B cell (primary cell): ENCODE results near the gene TECR. TPM values are rescaled to one million over a fixed set of nuclear protein-coding genes. Genes with fewer than 3 reads are reported as not detected.

ENCODE experiments used
- ATAC-seq: fragments of 200-7000 bp; cut with Tn5 transposase; one replicate; pipeline ENCODE4 v1.10.0; 2021; ENCODE audit warnings: low read depth, mild to moderate bottlenecking, moderate number of reproducible peaks, moderate library complexity
- CTCF ChIA-PET: fragments of 350-600 bp; sonication (Branson Sonifier 250); formaldehyde crosslinking; loops from one replicate; lab custom pipeline; 2021; ENCODE audit warnings: antibody characterized with exemption, inconsistent platforms; lab: Charles Lee
- POLR2A ChIA-PET: fragments of 350-600 bp; sonication (Branson Sonifier 250); formaldehyde crosslinking; loops from one replicate; lab custom pipeline; 2021; ENCODE audit warnings: antibody characterized with exemption; lab: Charles Lee
- DNase-seq: peaks from one replicate; pipeline ENCODE4 v3.0.0; 2013
- H2AFZ ChIP-seq: 2 replicates; pipeline ENCODE4 v1.6.1; 2012; ENCODE audit warnings: mild to moderate bottlenecking, low read depth, low read length; ENCODE audit not compliant: insufficient read depth, poor library complexity, severe bottlenecking
- H3K27ac ChIP-seq, 2 donors: 1 replicate in 1 of 2; 2 replicates in 1 of 2; pipeline ENCODE4 v1.5.1; 2012 to 2013; ENCODE audit warnings: low read length in 2 of 2, mild to moderate bottlenecking in 2 of 2, moderate library complexity in 1 of 2
- H3K27me3 ChIP-seq, 4 experiments: fragments of 200-600 bp in 1 of 4; sonication (generic) in 1 of 4; replicated peaks in 1 of 4; 1 replicate in 2 of 4; 2 replicates in 2 of 4; pipeline versions ENCODE4 v1.6.1 to v1.7.0; 2013 to 2016; ENCODE audit warnings: low read length in 3 of 4, mild to moderate bottlenecking in 2 of 4, mixed read lengths in 1 of 4, moderate library complexity in 1 of 4; ENCODE audit not compliant: insufficient read depth in 4 of 4, control insufficient read depth in 3 of 4; ENCODE audit errors: control extremely low read depth in 1 of 4
- H3K36me3 ChIP-seq, 2 experiments: replicated peaks in 1 of 2; 1 replicate in 1 of 2; 2 replicates in 1 of 2; pipeline versions ENCODE4 v1.6.1 to v1.7.1; 2013; ENCODE audit warnings: low read length in 1 of 2; ENCODE audit not compliant: insufficient read depth in 2 of 2, control insufficient read depth in 1 of 2; ENCODE audit errors: control extremely low read depth in 1 of 2, extremely low read depth in 1 of 2
- H3K4me1 ChIP-seq, 2 donors: fragments of 200-600 bp in 1 of 2; sonication (generic) in 1 of 2; 1 replicate in 1 of 2; 2 replicates in 1 of 2; pipeline versions ENCODE4 v1.5.1 to v1.6.1; 2013 to 2017; ENCODE audit warnings: low read length in 2 of 2; ENCODE audit not compliant: control insufficient read depth in 2 of 2, insufficient read depth in 2 of 2
- H3K4me2 ChIP-seq: replicated peaks from 2 replicates; pipeline ENCODE3; 2012; ENCODE audit warnings: mild to moderate bottlenecking, low read depth, low read length; ENCODE audit not compliant: poor library complexity, severe bottlenecking
- H3K4me3 ChIP-seq, 5 experiments: fragments of 200-600 bp in 1 of 5; sonication (generic) in 1 of 5; 1 replicate in 3 of 5; 2 replicates in 2 of 5; pipeline versions ENCODE4 v1.5.1 to v1.7.0; 2011 to 2016; ENCODE audit warnings: low read length in 4 of 5, mild to moderate bottlenecking in 4 of 5, low read depth in 2 of 5, control low read depth in 1 of 5, moderate library complexity in 1 of 5; ENCODE audit not compliant: insufficient read depth in 1 of 5; ENCODE audit errors: control extremely low read depth in 1 of 5, extremely low read depth in 1 of 5
- H3K79me2 ChIP-seq: fragments of 200-600 bp; sonication (generic); one replicate; pipeline ENCODE4 v1.6.0; 2016; ENCODE audit warnings: low read length; ENCODE audit not compliant: control insufficient read depth, insufficient read depth
- H3K9ac ChIP-seq: fragments of 200-600 bp; sonication (generic); 2 replicates; pipeline ENCODE4 v1.6.1; 2017; ENCODE audit warnings: mild to moderate bottlenecking, low read length, moderate library complexity
- H3K9me3 ChIP-seq, 3 donors: one replicate each; pipeline versions ENCODE4 v1.6.1 to v1.7.1; 2013; ENCODE audit warnings: low read length in 2 of 3; ENCODE audit not compliant: control insufficient read depth in 2 of 3, insufficient read depth in 1 of 3; ENCODE audit errors: control extremely low read depth in 1 of 3
- H4K20me1 ChIP-seq: 2 replicates; pipeline ENCODE4 v1.6.0; 2012; ENCODE audit warnings: mild to moderate bottlenecking, low read length; ENCODE audit not compliant: insufficient read depth, control insufficient read depth, poor library complexity, severe bottlenecking
- H3K27ac Mint-ChIP-seq: one replicate; pipeline ENCODE4 v1.8.0; 2021; ENCODE audit warnings: mixed read lengths
- H3K27me3 Mint-ChIP-seq: one replicate; pipeline ENCODE4 v1.8.0; 2021; ENCODE audit warnings: mixed read lengths
- H3K4me1 Mint-ChIP-seq: one replicate; pipeline ENCODE4 v1.8.0; 2021; ENCODE audit warnings: mixed read lengths
- H3K4me3 Mint-ChIP-seq: one replicate; pipeline ENCODE4 v1.8.0; 2021; ENCODE audit warnings: mixed read lengths
- H3K9me3 Mint-ChIP-seq: one replicate; pipeline ENCODE4 v1.8.0; 2022; ENCODE audit warnings: mixed read lengths; ENCODE audit not compliant: insufficient read depth
- EZH2 ChIP-seq: IDR thresholded peaks from 2 replicates; pipeline ENCODE4 v1.6.1; 2012; ENCODE audit warnings: borderline replicate concordance, low read depth, mild to moderate bottlenecking, moderate library complexity, low read length; ENCODE audit not compliant: insufficient read depth, poor library complexity, severe bottlenecking
- WGBS: methylation state at CpG from one replicate; pipeline ENCODE4 v1.1.5; 2013; ENCODE audit warnings: missing lambda C conversion rate; ENCODE audit not compliant: insufficient coverage; 5-methylcytosine and 5-hydroxymethylcytosine counted together
- intact Hi-C: fragments of 100-400 bp; cut with micrococcal nuclease; formaldehyde crosslinking; loops from one replicate; pipeline ENCODE4 v1.10.0; 2022
- polyA plus RNA-seq: library from polyadenylated mRNA; depleted of rRNA; stranded (reverse); fragments of >200 nt; gene quantifications from 2 replicates; pipeline ENCODE4 v1.2.3, GENCODE V29; 2012
- total RNA-seq, 2 donors: library from RNA; stranded (reverse); fragments of 120-200 nt in 1 of 2; gene quantifications; 1 replicate in 1 of 2; 2 replicates in 1 of 2; pipeline versions ENCODE4 v1.2.3 to v1.2.4, GENCODE V29; 2013 to 2022
- TF ChIP-seq, protein P1 (sequence below): fragments of 200-600 bp; IDR thresholded peaks from one replicate; pipeline ENCODE4 v1.8.0; 2022; ENCODE audit warnings: antibody characterized with exemption, mild to moderate bottlenecking

The TECR gene
- total and polyA plus RNA-seq, 2 donors (not counting 1 experiment from before 2014, with no cell fraction given) = 68.9 to 129 TPM

DNA sequence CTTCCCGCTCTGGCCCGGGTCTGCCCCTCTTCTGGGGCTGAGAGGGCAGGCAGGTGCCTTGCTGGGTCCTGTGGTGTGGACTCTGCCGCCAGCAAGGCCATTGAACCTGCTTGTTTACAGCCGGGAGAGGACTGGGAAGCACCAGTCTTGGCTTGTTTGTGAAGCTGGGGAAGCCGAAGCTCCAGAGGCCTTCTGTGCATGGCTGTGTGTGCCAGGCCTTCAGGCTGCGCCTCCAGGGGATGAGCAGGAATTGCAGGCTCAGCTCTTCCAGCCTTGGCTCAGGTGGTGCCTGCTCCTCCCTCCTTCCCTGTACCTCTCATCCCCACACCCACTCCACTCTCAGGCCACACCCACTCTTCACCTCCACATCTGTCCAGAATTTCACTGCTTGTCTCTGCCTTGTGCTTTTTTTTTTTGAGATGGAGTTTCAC lies 25.0 kb downstream of the TECR start:
- Histone ChIP-seq H3K4me1 (peaks cover 22 to 33% of the 10 kb centered on the region in 2 donors), H3K4me2 (no peak overlapping the region), H3K27me3 (no peaks in the 10 kb centered on the region), H2AFZ (no peak overlapping the region), H3K79me2 (peaks cover 89% of the 10 kb centered on the region), H3K4me3 (no peak overlapping the region), H3K27ac (no peak overlapping the region), H3K9ac (no peak overlapping the region), H4K20me1 (peaks cover 75% of the 10 kb centered on the region), H3K9me3 (peaks cover 0 to 3% (median 0%) of the 10 kb centered on the region in 3 donors), H3K36me3 (peaks cover 0 to 5% of the 10 kb centered on the region in 2 experiments)
- H3K4me1 Mint-ChIP-seq = peaks cover 42% of the 10 kb centered on the region
- H3K4me3 Mint-ChIP-seq = no peak overlapping the region
- 79% methylated on average over 6 of the region's 6 CpGs for WGBS
- ATAC-seq (no peak), DNase-seq (no peak)
- H3K9me3 Mint-ChIP-seq = no peaks in the 10 kb centered on the region
- TF ChIP-seq, protein P1, sequence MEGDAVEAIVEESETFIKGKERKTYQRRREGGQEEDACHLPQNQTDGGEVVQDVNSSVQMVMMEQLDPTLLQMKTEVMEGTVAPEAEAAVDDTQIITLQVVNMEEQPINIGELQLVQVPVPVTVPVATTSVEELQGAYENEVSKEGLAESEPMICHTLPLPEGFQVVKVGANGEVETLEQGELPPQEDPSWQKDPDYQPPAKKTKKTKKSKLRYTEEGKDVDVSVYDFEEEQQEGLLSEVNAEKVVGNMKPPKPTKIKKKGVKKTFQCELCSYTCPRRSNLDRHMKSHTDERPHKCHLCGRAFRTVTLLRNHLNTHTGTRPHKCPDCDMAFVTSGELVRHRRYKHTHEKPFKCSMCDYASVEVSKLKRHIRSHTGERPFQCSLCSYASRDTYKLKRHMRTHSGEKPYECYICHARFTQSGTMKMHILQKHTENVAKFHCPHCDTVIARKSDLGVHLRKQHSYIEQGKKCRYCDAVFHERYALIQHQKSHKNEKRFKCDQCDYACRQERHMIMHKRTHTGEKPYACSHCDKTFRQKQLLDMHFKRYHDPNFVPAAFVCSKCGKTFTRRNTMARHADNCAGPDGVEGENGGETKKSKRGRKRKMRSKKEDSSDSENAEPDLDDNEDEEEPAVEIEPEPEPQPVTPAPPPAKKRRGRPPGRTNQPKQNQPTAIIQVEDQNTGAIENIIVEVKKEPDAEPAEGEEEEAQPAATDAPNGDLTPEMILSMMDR = no peak
- TF ChIP-seq EZH2 = no peak
- intact Hi-C loops = no loop called here
- ChIA-PET POLR2A (interaction anchor here (0.7 to 1.0 kb wide), 2 partner anchors 57 to 481 kb away, joined by 3 read pairs; no protein-coding TSS in a partner anchor), CTCF (interaction anchor here (0.6 to 4.3 kb wide), 7 partner anchors 10 to 530 kb away, joined by 3 to 36 read pairs (median 5); partner anchors contain the start of gene ZNF333)
- no peaks in the 10 kb centered on the region for H3K27me3 Mint-ChIP-seq
- no peak overlapping the region for H3K27ac Mint-ChIP-seq

DNA sequence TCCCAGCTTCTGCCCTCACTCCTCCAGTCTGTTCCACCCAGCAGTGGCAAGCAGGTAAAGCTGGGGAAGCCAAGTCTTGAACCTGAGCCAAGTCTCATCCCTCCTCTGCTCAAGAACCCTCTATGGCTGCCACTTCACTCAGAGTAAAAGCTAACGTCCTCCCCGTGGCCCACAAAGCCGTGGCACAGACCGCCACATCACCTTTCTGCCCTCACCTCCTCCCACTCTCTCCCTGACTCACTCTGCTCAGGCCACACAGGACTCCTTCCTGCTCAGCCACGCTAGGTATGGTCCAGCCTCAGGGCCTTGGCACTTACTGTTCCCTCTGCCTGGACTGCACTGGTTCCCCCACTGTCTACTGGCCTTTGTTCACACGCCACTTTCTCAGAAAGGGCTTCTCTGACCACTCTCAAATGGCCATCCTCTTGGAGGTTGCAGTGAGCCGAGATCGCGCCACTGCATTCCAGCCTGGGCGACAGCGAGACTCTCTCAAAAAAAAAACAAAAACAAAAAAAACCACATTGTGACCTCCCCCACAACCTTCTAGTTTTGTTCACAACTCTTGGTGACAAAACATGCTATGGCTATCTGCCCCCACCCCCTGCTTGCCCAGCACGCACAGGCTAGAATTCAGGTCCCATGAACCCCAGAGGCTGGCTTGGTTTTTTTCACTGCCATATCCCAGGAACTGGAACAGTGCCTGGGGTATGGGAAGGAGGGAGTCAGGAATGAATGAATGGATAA lies 26.7 kb downstream of the TECR start:
- intact Hi-C loops = no loop called here
- H3K79me2 ChIP-seq = peaks cover 91% of the 10 kb centered on the region
- peak overlapping the region; percentile 74 for H3K4me2 ChIP-seq
- no peaks in the 10 kb centered on the region for H3K27me3 ChIP-seq
- 92% methylated on average over 12 of the region's 12 CpGs for WGBS
- Mint-ChIP-seq H3K27ac (no peak overlapping the region), H3K27me3 (no peaks in the 10 kb centered on the region), H3K4me3 (peak overlapping the region; percentile 41), H3K4me1 (peaks cover 34% of the 10 kb centered on the region), H3K9me3 (no peaks in the 10 kb centered on the region)
- TF ChIP-seq EZH2 = no peak
- TF ChIP-seq, protein P1 = no peak
- H3K4me3 ChIP-seq = no peak overlapping the region
- no peak overlapping the region for H3K27ac ChIP-seq
- peaks cover 78% of the 10 kb centered on the region for H4K20me1 ChIP-seq
- CTCF ChIA-PET = interaction anchor here (0.9 to 4.3 kb wide), 18 partner anchors 9 to 219 kb away, joined by 3 to 36 read pairs (median 6); partner anchors contain the start of genes NDUFB7 and ZNF333
- POLR2A ChIA-PET = interaction anchor here (0.6 to 1.3 kb wide), 3 partner anchors 38 to 718 kb away, joined by 3 to 5 read pairs (median 4); partner anchors contain the start of gene DNAJB1
- H2AFZ ChIP-seq = peak overlapping the region; percentile 3
- ATAC-seq = no peak
- peaks cover 0 to 3% of the 10 kb centered on the region in 2 experiments for H3K36me3 ChIP-seq
- no peak overlapping the region for H3K9ac ChIP-seq
- H3K4me1 ChIP-seq = peaks cover 10 to 24% of the 10 kb centered on the region in 2 donors
- H3K9me3 ChIP-seq = peaks cover 0 to 3% (median 0%) of the 10 kb centered on the region in 3 donors
- no peak for DNase-seq
